K562 (cell line): ENCODE measurements around the gene KLK15. TPM values are rescaled to one million over a fixed set of nuclear protein-coding genes. Genes with fewer than 3 reads are reported as not detected.

Source experiments
- NFYB ChIP-seq: IDR thresholded peaks from 2 replicates; pipeline ENCODE4 v1.6.1; 2011; ENCODE audit warnings: mild to moderate bottlenecking, moderate library complexity; ENCODE audit not compliant: insufficient read length; ENCODE audit errors: extremely low read depth
- SMARCC2 ChIP-seq: fragments of 450-650 bp; IDR thresholded peaks from 2 replicates; pipeline ENCODE4 v1.6.1; 2017; ENCODE audit warnings: antibody characterized with exemption, moderate library complexity, mild to moderate bottlenecking, low read depth
- SRSF9 ChIP-seq: fragments of 200-400 bp; formaldehyde crosslinking; IDR thresholded peaks from 2 replicates; pipeline ENCODE4 v1.6.1; 2017; ENCODE audit warnings: low read depth, low read length, borderline replicate concordance
- TEAD1 ChIP-seq, 2 experiments: fragments of 450-650 bp in 1 of 2; sonication (generic) in 1 of 2; formaldehyde crosslinking; IDR thresholded peaks; 2 replicates each; pipeline versions ENCODE4 v1.4.0 to v1.8.0; 2020 to 2022; ENCODE audit warnings: mild to moderate bottlenecking in 2 of 2, missing genetic modification reagents in 1 of 2
- polyA plus RNA-seq, 8 experiments: library from polyadenylated mRNA; depleted of rRNA in 4 of 8; stranded (reverse) in 5 of 8; unstranded in 3 of 8; fragments of >200 nt; fragmentation: Nextera tagmentation in 2 of 8; fragmentation: Illumina TruSeq in 1 of 8; extraction: Ambion mirVana in 2 of 8; extraction: Trizol in 1 of 8; gene quantifications; 2 replicates each; pipeline versions ENCODE4 v1.2.1 to v1.2.3, GENCODE V29; 2011 to 2014; ENCODE audit warnings: inconsistent platforms in 1 of 8, missing spikeins in 1 of 8
- total RNA-seq, 7 experiments: library from RNA; depleted of rRNA in 6 of 7; stranded (reverse); fragments of >200 nt in 6 of 7; fragmentation: Illumina TruSeq in 2 of 7; extraction: Trizol in 2 of 7; gene quantifications; 2 replicates each; pipeline versions ENCODE4 v1.2.1 to v1.2.3, GENCODE V29; 2011 to 2021; ENCODE audit warnings: low replicate concordance in 1 of 7
- TF ChIP-seq, protein P1 (sequence below), 2 experiments: fragments of 450-650 bp; formaldehyde crosslinking in 1 of 2; IDR thresholded peaks; 2 replicates each; pipeline versions ENCODE4 v1.4.0 to v1.6.1; 2014 to 2020; ENCODE audit warnings: mild to moderate bottlenecking in 2 of 2, borderline replicate concordance in 1 of 2, low read depth in 1 of 2
- TF ChIP-seq, protein P2 (sequence below): fragments of 250-450 bp; sonication (Bioruptor Pico); IDR thresholded peaks from 2 replicates; pipeline ENCODE4 v1.8.0; 2022; ENCODE audit warnings: moderate library complexity, mild to moderate bottlenecking, inconsistent platforms
- TF ChIP-seq, protein P3 (sequence below): sonication (generic); IDR thresholded peaks from 2 replicates; pipeline ENCODE4 v1.6.1; 2016
- TF ChIP-seq, protein P4 (sequence below): sonication (generic); formaldehyde crosslinking; IDR thresholded peaks from 2 replicates; pipeline ENCODE4 v1.8.0; 2022; ENCODE audit warnings: mild to moderate bottlenecking, missing genetic modification reagents

Gene KLK15
- total and polyA plus RNA-seq, 9 of the 15 experiments (the other 6 are each of a cell fraction or from before 2014, with no cell fraction given): not detected

DNA sequence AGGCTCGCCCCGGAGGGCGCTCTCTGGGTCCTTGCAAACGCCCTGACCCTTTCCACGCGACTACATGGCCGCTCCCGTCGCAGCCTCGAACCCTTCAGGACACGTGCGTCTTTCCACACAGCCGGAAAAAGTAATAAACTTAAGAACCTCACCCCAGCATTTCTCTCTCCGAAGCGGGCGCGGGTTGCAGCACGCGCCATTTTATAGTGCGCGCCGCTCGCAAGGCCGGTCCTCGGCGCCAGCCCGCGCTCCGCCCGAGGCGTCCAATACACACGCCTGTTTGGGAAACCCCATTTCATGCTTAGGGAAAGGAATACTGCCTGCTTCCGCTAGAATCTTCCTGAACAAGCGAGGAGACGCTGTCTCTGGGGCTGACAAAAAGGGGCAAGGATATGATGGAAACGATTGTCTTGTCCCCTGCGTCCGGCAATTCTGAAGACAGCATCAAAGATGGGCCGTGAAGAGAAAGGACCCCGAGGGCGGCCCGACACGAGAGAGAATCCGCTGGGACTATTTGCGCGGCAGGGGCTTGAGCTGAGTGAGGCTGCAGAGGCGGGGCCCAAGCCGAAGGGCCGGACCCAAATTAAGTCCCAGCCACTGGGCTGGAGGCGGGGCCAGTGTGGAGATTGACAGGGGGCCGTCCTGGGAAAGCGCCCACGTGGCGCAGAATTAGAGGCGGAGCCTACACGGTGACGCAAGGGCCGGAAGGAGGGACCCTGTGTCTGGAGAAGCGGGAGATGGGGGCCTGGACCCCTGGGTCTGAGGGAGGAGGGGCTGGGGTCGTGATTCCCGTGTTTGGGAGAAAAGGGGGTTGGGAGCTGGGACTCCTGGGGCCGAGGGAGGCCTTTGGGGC, 28.7 kb downstream of the KLK15 start (continued):
- TF ChIP-seq, protein P1, sequence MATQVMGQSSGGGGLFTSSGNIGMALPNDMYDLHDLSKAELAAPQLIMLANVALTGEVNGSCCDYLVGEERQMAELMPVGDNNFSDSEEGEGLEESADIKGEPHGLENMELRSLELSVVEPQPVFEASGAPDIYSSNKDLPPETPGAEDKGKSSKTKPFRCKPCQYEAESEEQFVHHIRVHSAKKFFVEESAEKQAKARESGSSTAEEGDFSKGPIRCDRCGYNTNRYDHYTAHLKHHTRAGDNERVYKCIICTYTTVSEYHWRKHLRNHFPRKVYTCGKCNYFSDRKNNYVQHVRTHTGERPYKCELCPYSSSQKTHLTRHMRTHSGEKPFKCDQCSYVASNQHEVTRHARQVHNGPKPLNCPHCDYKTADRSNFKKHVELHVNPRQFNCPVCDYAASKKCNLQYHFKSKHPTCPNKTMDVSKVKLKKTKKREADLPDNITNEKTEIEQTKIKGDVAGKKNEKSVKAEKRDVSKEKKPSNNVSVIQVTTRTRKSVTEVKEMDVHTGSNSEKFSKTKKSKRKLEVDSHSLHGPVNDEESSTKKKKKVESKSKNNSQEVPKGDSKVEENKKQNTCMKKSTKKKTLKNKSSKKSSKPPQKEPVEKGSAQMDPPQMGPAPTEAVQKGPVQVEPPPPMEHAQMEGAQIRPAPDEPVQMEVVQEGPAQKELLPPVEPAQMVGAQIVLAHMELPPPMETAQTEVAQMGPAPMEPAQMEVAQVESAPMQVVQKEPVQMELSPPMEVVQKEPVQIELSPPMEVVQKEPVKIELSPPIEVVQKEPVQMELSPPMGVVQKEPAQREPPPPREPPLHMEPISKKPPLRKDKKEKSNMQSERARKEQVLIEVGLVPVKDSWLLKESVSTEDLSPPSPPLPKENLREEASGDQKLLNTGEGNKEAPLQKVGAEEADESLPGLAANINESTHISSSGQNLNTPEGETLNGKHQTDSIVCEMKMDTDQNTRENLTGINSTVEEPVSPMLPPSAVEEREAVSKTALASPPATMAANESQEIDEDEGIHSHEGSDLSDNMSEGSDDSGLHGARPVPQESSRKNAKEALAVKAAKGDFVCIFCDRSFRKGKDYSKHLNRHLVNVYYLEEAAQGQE (IDR thresholded peaks at IDR 0.05; ENCODE audit: borderline replicate concordance): peak; percentile 67
- TF ChIP-seq, protein P1 (CRISPR knock-in tag; IDR thresholded peaks at IDR 0.05; ENCODE audit: low read depth): 0 out of 2 replicates have a peak, but pooled peaks have one; percentile 35
- TF ChIP-seq TEAD1 (CRISPR knock-in tag; IDR thresholded peaks at IDR 0.05): 0 out of 4 replicates have a peak, but pooled peaks have one; percentile 1 to 54
- TF ChIP-seq SMARCC2: no peak
- TF ChIP-seq NFYB: no peak
- TF ChIP-seq, protein P2, sequence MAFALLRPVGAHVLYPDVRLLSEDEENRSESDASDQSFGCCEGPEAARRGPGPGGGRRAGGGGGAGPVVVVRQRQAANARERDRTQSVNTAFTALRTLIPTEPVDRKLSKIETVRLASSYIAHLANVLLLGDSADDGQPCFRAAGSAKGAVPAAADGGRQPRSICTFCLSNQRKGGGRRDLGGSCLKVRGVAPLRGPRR (CRISPR knock-in tag): no peak
- no peak for TF ChIP-seq SRSF9
- TF ChIP-seq, protein P3, sequence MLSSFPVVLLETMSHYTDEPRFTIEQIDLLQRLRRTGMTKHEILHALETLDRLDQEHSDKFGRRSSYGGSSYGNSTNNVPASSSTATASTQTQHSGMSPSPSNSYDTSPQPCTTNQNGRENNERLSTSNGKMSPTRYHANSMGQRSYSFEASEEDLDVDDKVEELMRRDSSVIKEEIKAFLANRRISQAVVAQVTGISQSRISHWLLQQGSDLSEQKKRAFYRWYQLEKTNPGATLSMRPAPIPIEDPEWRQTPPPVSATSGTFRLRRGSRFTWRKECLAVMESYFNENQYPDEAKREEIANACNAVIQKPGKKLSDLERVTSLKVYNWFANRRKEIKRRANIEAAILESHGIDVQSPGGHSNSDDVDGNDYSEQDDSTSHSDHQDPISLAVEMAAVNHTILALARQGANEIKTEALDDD: no peak
- TF ChIP-seq, protein P4, sequence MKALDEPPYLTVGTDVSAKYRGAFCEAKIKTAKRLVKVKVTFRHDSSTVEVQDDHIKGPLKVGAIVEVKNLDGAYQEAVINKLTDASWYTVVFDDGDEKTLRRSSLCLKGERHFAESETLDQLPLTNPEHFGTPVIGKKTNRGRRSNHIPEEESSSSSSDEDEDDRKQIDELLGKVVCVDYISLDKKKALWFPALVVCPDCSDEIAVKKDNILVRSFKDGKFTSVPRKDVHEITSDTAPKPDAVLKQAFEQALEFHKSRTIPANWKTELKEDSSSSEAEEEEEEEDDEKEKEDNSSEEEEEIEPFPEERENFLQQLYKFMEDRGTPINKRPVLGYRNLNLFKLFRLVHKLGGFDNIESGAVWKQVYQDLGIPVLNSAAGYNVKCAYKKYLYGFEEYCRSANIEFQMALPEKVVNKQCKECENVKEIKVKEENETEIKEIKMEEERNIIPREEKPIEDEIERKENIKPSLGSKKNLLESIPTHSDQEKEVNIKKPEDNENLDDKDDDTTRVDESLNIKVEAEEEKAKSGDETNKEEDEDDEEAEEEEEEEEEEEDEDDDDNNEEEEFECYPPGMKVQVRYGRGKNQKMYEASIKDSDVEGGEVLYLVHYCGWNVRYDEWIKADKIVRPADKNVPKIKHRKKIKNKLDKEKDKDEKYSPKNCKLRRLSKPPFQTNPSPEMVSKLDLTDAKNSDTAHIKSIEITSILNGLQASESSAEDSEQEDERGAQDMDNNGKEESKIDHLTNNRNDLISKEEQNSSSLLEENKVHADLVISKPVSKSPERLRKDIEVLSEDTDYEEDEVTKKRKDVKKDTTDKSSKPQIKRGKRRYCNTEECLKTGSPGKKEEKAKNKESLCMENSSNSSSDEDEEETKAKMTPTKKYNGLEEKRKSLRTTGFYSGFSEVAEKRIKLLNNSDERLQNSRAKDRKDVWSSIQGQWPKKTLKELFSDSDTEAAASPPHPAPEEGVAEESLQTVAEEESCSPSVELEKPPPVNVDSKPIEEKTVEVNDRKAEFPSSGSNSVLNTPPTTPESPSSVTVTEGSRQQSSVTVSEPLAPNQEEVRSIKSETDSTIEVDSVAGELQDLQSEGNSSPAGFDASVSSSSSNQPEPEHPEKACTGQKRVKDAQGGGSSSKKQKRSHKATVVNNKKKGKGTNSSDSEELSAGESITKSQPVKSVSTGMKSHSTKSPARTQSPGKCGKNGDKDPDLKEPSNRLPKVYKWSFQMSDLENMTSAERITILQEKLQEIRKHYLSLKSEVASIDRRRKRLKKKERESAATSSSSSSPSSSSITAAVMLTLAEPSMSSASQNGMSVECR (CRISPR knock-in tag): 0 out of 2 replicates have a peak, but pooled peaks have one; percentile 65
